ENCODE data around the gene MRPS22.

- TF ChIP-seq CTCF (IDR thresholded peaks at IDR 0.05) (no peak), POLR2AphosphoS5 (IDR thresholded peaks at IDR 0.05) (no peak), POLR2A (IDR thresholded peaks at IDR 0.05) (no peak)
Observed at GRCh38 chr3:139296141-139296718, 47.6 kb upstream of the MRPS22 start.
